ENCODE measurements around the gene GUF1.

GUF1 gene
- long read RNA-seq, donor 1, full-length matches to known transcripts = 4 of 4 reads
- long read RNA-seq, donor 1, partial matches to known transcripts = 0 of 4 reads
- long read RNA-seq, donor 1, other reads (novel, unspliced or antisense) = 0 of 4 reads
- long read RNA-seq, donor 2 = 0 reads
- long read RNA-seq, donor 3, full-length matches to known transcripts = 1 of 16 reads
- long read RNA-seq, donor 3, partial matches to known transcripts = 5 of 16 reads
- long read RNA-seq, donor 3, other reads (novel, unspliced or antisense) = 10 of 16 reads
- long read RNA-seq, donor 4, full-length matches to known transcripts = 3 of 13 reads
- long read RNA-seq, donor 4, partial matches to known transcripts = 10 of 13 reads
- long read RNA-seq, donor 4, other reads (novel, unspliced or antisense) = 0 of 13 reads
- long read RNA-seq, donor 5, full-length matches to known transcripts = 2 of 17 reads
- long read RNA-seq, donor 5, partial matches to known transcripts = 0 of 17 reads
- long read RNA-seq, donor 5, other reads (novel, unspliced or antisense) = 15 of 17 reads
- long read RNA-seq, donor 6, full-length matches to known transcripts = 2 of 2 reads
- long read RNA-seq, donor 6, partial matches to known transcripts = 0 of 2 reads
- long read RNA-seq, donor 6, other reads (novel, unspliced or antisense) = 0 of 2 reads
- long read RNA-seq, donor 7, full-length matches to known transcripts = 5 of 24 reads
- long read RNA-seq, donor 7, partial matches to known transcripts = 14 of 24 reads
- long read RNA-seq, donor 7, other reads (novel, unspliced or antisense) = 5 of 24 reads
- long read RNA-seq, donor 8, full-length matches to known transcripts = 3 of 41 reads
- long read RNA-seq, donor 8, partial matches to known transcripts = 28 of 41 reads
- long read RNA-seq, donor 8, other reads (novel, unspliced or antisense) = 10 of 41 reads

- peak; percentile 95 for DNase-seq
Measured at GRCh38 chr4:44678094-44679041, at the start of gene GUF1. Gene GUF1, plus strand, starts transcription at chr4:44678420. Its CDS starts 203 bp downstream, at chr4:44678623.

- DNase-seq = peak; percentile 12
Measured at GRCh38 chr4:44629280-44629866, 48.8 kb upstream of the GUF1 start.

GRCh38 chr4:44632089-44632488 is 46.1 kb upstream of the GUF1 start:
- DNase-seq = no peak

GRCh38 chr4:44632733-44633132 is 45.5 kb upstream of the GUF1 start:
- DNase-seq = no peak

- no peak for DNase-seq
Measured at GRCh38 chr4:44638091-44638490, 40.1 kb upstream of the GUF1 start.

- DNase-seq = no peak
Measured at GRCh38 chr4:44646151-44646550, 32.1 kb upstream of the GUF1 start.

- no peak for DNase-seq
Measured at GRCh38 chr4:44651425-44651824, 26.8 kb upstream of the GUF1 start, which contains the start of gene YIPF7. Gene YIPF7, minus strand, starts transcription at chr4:44651625. Its CDS starts 1,525 bp downstream, at chr4:44650100.

- no peak for DNase-seq
Measured at GRCh38 chr4:44652002-44652401, 26.2 kb upstream of the GUF1 start.

- DNase-seq = no peak
Measured at GRCh38 chr4:44660396-44660795, 17.8 kb upstream of the GUF1 start.

- no peak for DNase-seq
Measured at GRCh38 chr4:44661940-44662622, 16.1 kb upstream of the GUF1 start.

GRCh38 chr4:44662623-44663005 is 15.6 kb upstream of the GUF1 start:
- DNase-seq = no peak

GRCh38 chr4:44663539-44664263 is 14.5 kb upstream of the GUF1 start:
- DNase-seq = no peak

- DNase-seq = no peak
Measured at GRCh38 chr4:44668526-44668925, 9.7 kb upstream of the GUF1 start.

- no peak for DNase-seq
Measured at GRCh38 chr4:44670506-44671199, 7.6 kb upstream of the GUF1 start.

- no peak for DNase-seq
Measured at GRCh38 chr4:44671636-44672035, 6.6 kb upstream of the GUF1 start.

GRCh38 chr4:44674471-44674870 is 3.7 kb upstream of the GUF1 start:
- no peak for DNase-seq

- no peak for DNase-seq
Measured at GRCh38 chr4:44675366-44675765, 2.9 kb upstream of the GUF1 start.

- no peak for DNase-seq
Measured at GRCh38 chr4:44679060-44679459, 840 bp downstream of the GUF1 start.

GRCh38 chr4:44684648-44685047 is 6.4 kb downstream of the GUF1 start:
- no peak for DNase-seq

- no peak for DNase-seq
Measured at GRCh38 chr4:44700427-44700826, 22.2 kb downstream of the GUF1 start.
